ENCODE measurements around the gene TRAF3IP1.

TRAF3IP1 gene

GRCh38 chr2:238387332-238387731 is 67.0 kb downstream of the TRAF3IP1 start:
- in situ Hi-C loops (cut with HindIII; ENCODE audit: low sequenced_read_pairs): no loop called here
- H3K4me3 ChIP-seq (ENCODE audit: low read depth, low read length): no peak overlapping the region
- TF ChIP-seq, protein P1, sequence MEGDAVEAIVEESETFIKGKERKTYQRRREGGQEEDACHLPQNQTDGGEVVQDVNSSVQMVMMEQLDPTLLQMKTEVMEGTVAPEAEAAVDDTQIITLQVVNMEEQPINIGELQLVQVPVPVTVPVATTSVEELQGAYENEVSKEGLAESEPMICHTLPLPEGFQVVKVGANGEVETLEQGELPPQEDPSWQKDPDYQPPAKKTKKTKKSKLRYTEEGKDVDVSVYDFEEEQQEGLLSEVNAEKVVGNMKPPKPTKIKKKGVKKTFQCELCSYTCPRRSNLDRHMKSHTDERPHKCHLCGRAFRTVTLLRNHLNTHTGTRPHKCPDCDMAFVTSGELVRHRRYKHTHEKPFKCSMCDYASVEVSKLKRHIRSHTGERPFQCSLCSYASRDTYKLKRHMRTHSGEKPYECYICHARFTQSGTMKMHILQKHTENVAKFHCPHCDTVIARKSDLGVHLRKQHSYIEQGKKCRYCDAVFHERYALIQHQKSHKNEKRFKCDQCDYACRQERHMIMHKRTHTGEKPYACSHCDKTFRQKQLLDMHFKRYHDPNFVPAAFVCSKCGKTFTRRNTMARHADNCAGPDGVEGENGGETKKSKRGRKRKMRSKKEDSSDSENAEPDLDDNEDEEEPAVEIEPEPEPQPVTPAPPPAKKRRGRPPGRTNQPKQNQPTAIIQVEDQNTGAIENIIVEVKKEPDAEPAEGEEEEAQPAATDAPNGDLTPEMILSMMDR (IDR thresholded peaks at IDR 0.05; ENCODE audit: low read depth, low read length): no peak
- DNase-seq (ENCODE audit: low read depth, low spot score): no peak

DNA sequence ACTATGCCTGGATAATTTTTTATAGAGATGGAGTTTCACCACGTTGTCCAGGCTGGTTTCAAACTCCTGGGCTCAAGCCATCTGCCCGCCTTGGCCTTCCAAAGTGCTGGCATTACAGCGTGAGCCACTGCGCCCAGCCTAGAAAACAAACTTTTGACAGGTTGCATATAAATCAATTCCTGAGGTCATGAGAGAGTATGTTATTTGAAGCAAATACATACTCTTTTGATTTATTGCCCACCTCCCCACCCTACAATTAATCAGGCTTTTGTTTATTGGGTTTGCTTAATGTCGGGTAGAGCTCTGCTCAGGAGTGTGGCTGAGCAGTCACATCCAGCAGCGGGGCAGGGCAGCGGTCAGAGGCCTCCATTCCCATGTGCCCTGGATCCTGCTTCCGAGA is 68.5 kb downstream of the TRAF3IP1 start:
- in situ Hi-C loops (cut with HindIII; ENCODE audit: low sequenced_read_pairs): no loop called here
- TF ChIP-seq, protein P1 (IDR thresholded peaks at IDR 0.05; ENCODE audit: low read depth, low read length): no peak
- H3K4me3 ChIP-seq (ENCODE audit: low read depth, low read length): no peak overlapping the region
- DNase-seq (ENCODE audit: low read depth, low spot score): no peak

DNA sequence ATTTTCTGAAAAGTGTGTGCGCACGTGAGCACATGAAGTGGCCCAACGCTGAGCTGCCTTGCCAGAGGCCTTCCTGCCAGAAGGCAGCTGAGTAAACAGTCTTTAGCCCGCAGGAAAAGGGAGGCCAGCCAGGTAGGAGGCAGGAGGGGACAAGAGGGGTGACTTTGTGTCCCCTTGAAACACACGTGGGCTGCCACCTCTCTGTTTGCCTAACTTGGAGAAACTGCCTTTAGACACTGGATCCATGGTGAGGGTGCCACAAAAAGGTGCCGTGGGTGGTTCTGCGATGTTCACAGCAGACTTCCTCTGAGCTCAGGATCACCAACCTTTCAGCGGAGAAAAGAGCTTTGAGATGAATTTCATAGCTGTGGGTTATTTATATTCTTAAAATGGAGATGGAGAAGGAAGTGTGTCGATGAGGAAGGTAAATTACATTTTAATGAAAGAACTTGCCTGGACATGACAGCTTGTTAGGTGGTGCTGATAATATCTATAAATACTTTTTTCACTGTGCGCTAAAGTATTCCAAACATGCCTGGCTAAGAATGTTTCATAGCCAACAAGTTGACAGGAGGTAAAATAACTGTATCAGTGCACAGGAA is 69.8 kb downstream of the TRAF3IP1 start:
- DNase-seq (ENCODE audit: low read depth, low spot score): no peak
- TF ChIP-seq, protein P1 (IDR thresholded peaks at IDR 0.05; ENCODE audit: low read depth, low read length): no peak
- no peak overlapping the region for H3K4me3 ChIP-seq (ENCODE audit: low read depth, low read length)
- in situ Hi-C loops (cut with HindIII; ENCODE audit: low sequenced_read_pairs): no loop called here

GRCh38 chr2:238391042-238391689 is 70.8 kb downstream of the TRAF3IP1 start:
- no peak overlapping the region for H3K4me3 ChIP-seq (ENCODE audit: low read depth, low read length)
- no peak for DNase-seq (ENCODE audit: low read depth, low spot score)
- TF ChIP-seq, protein P1 (IDR thresholded peaks at IDR 0.05; ENCODE audit: low read depth, low read length): no peak
- in situ Hi-C loops (cut with HindIII; ENCODE audit: low sequenced_read_pairs): no loop called here

GRCh38 chr2:238396663-238397062 is 76.3 kb downstream of the TRAF3IP1 start:
- DNase-seq (ENCODE audit: low read depth, low spot score): no peak
- in situ Hi-C loops (cut with HindIII; ENCODE audit: low sequenced_read_pairs): no loop called here
- TF ChIP-seq, protein P1 (IDR thresholded peaks at IDR 0.05; ENCODE audit: low read depth, low read length): no peak
- H3K4me3 ChIP-seq (ENCODE audit: low read depth, low read length): no peak overlapping the region

GRCh38 chr2:238397356-238397755 is 77.0 kb downstream of the TRAF3IP1 start:
- H3K4me3 ChIP-seq (ENCODE audit: low read depth, low read length): no peak overlapping the region
- TF ChIP-seq, protein P1 (IDR thresholded peaks at IDR 0.05; ENCODE audit: low read depth, low read length): no peak
- in situ Hi-C loops (cut with HindIII; ENCODE audit: low sequenced_read_pairs): no loop called here
- DNase-seq (ENCODE audit: low read depth, low spot score): no peak
